DND-41 (cell line): ENCODE results near the gene RNF215.

ENCODE experiments used
- EZH2 ChIP-seq: IDR thresholded peaks from 3 replicates; pipeline ENCODE4 v1.6.1; 2012; ENCODE audit warnings: borderline replicate concordance, low read depth, mild to moderate bottlenecking, moderate library complexity, low read length, inconsistent platforms; ENCODE audit not compliant: severe bottlenecking
- TF ChIP-seq, protein P1 (sequence below): IDR thresholded peaks from 2 replicates; pipeline ENCODE4 v1.5.1; 2012; ENCODE audit warnings: borderline replicate concordance, low read length, moderate library complexity, mild to moderate bottlenecking; ENCODE audit not compliant: poor library complexity, severe bottlenecking; ENCODE audit errors: extremely low read depth

DNA sequence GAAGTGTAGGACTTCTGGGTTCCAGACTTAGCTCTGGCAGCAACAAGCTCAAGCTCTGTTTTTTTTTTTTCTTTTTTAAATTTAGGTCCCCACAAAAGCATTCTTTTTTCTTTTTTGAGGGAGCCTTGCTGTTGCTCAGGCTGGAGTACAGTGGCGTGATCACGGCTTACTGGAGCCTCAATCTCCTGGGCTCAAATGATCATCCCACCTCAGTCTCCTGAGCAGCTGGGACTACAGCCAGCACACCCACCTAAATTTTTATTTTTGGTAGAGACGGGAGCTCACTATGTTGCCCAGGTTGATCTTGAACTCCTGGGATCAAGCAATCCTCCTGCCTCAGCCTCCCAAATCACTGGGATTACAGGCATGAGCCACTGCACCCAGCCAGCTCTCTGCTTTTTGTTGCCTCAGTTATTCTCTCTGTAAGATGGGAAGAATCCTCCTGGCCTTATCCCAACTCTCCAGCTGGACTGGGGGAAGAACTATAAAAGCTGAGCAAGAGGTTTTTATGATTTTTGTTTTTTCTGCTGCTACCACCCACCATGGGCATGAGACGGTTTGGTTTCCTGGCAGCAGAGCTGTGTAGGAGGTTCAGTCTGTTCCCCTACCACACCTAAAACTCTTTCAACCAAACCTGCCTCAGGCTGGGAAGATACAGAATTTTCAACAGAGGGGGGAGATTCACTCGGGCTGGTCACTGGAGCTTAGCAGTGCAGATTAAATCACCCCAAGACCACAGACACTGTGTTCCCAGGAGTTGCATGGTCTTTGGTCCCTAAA is 26.7 kb upstream of the RNF215 start:
- TF ChIP-seq, protein P1, sequence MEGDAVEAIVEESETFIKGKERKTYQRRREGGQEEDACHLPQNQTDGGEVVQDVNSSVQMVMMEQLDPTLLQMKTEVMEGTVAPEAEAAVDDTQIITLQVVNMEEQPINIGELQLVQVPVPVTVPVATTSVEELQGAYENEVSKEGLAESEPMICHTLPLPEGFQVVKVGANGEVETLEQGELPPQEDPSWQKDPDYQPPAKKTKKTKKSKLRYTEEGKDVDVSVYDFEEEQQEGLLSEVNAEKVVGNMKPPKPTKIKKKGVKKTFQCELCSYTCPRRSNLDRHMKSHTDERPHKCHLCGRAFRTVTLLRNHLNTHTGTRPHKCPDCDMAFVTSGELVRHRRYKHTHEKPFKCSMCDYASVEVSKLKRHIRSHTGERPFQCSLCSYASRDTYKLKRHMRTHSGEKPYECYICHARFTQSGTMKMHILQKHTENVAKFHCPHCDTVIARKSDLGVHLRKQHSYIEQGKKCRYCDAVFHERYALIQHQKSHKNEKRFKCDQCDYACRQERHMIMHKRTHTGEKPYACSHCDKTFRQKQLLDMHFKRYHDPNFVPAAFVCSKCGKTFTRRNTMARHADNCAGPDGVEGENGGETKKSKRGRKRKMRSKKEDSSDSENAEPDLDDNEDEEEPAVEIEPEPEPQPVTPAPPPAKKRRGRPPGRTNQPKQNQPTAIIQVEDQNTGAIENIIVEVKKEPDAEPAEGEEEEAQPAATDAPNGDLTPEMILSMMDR = no peak
- no peak for TF ChIP-seq EZH2
